K562 (cell line): ENCODE measurements around the gene C1orf74. TPM values are rescaled to one million over a fixed set of nuclear protein-coding genes. Genes with fewer than 3 reads are reported as not detected.

Experiments used
- ATAC-seq: fragments of 200-7000 bp; cut with Tn5 transposase; 3 replicates; pipeline ENCODE4 v1.9.1; 2020; ENCODE audit warnings: moderate library complexity
- BruUV-seq: library from RNA; stranded (reverse); fragments of 400-500 nt; replicated peaks from 2 replicates; lab custom pipeline; 2021; lab: Mats Ljungman, UMichigan
- CTCF ChIA-PET: fragments of 300-600 bp; formaldehyde crosslinking; extraction: SDS; loops from one replicate; lab custom pipeline; 2021; ENCODE audit warnings: low intra/inter-chr PET ratio; lab: Yijun Ruan, JAX
- POLR2A ChIA-PET: fragments of 300-600, 350-650 bp; sonication (Branson Sonifier 250); formaldehyde crosslinking; extraction: SDS; loops from one replicate; lab custom pipeline; 2021; ENCODE audit warnings: antibody characterized with exemption, inconsistent platforms; lab: Yijun Ruan, JAX
- DNase-seq, 4 experiments: peaks; one replicate each; pipeline versions ENCODE4 v3.0.0 to v3.0.0-alpha.2; 2011 to 2018; ENCODE audit warnings: low spot score in 3 of 4, mixed read lengths in 3 of 4; ENCODE audit errors: extremely low read depth in 1 of 4
- FAIRE-seq: peaks from 2 replicates; lab custom pipeline; 2011; peaks lifted over from hg19 to GRCh38; lab: Jason Lieb, UNC
- H2AFZ ChIP-seq: 2 replicates; pipeline ENCODE4 v1.6.0; 2011; ENCODE audit warnings: low read depth, low read length, control low read depth, inconsistent platforms
- H3K27ac ChIP-seq: fragments of 200-600 bp; 3 replicates; pipeline ENCODE4 v1.8.0; 2011; ENCODE audit warnings: low read depth, mild to moderate bottlenecking, control low read depth, inconsistent platforms, low read length, moderate library complexity, mixed read lengths; ENCODE audit errors: extremely low read depth
- H3K27me3 ChIP-seq, 2 experiments: fragments of 300-600 bp in 1 of 2; 2 replicates in 1 of 2; 3 replicates in 1 of 2; pipeline versions ENCODE4 v1.6.0 to v1.8.0; 2011; ENCODE audit warnings: inconsistent platforms in 2 of 2, low read length in 2 of 2, mild to moderate bottlenecking in 1 of 2, mixed read lengths in 1 of 2, moderate library complexity in 1 of 2; ENCODE audit not compliant: control insufficient read depth in 2 of 2, insufficient read depth in 2 of 2
- H3K36me3 ChIP-seq: fragments of 300-600 bp; 3 replicates; pipeline ENCODE4 v1.8.0; 2011; ENCODE audit warnings: mild to moderate bottlenecking, low read length, inconsistent platforms; ENCODE audit not compliant: control insufficient read depth, insufficient read depth
- H3K4me1 ChIP-seq, 2 experiments: fragments of 200-600 bp in 1 of 2; replicated peaks in 1 of 2; 2 replicates in 1 of 2; 3 replicates in 1 of 2; pipeline versions ENCODE4 v1.5.1 to v1.8.0; 2011; ENCODE audit warnings: inconsistent platforms in 2 of 2, low read length in 2 of 2, mild to moderate bottlenecking in 1 of 2, mixed read lengths in 1 of 2, moderate library complexity in 1 of 2; ENCODE audit not compliant: control insufficient read depth in 2 of 2, insufficient read depth in 2 of 2
- H3K4me2 ChIP-seq: 2 replicates; pipeline ENCODE4 v1.6.1; 2011; ENCODE audit warnings: low read length, control low read depth, inconsistent platforms, mixed read lengths; ENCODE audit not compliant: insufficient read depth
- H3K4me3 ChIP-seq: fragments of 200-600 bp; sonication (generic), shearing (Covaris generic); 2 replicates; pipeline ENCODE4 v1.5.1; 2016; ENCODE audit warnings: control low read depth, inconsistent platforms
- H3K79me2 ChIP-seq: fragments of 200-600 bp; 3 replicates; pipeline ENCODE4 v1.8.0; 2011; ENCODE audit warnings: low read length, inconsistent platforms; ENCODE audit not compliant: control insufficient read depth, insufficient read depth
- H3K9ac ChIP-seq, 2 experiments: 2 replicates each; pipeline versions ENCODE4 v1.6.0 to v1.6.1; 2011; ENCODE audit warnings: low read depth in 2 of 2, low read length in 2 of 2, control low read depth in 1 of 2, inconsistent platforms in 1 of 2, mild to moderate bottlenecking in 1 of 2, mixed read lengths in 1 of 2; ENCODE audit not compliant: insufficient read depth in 1 of 2
- H3K9me1 ChIP-seq: one replicate; pipeline ENCODE4 v1.6.0; 2011; ENCODE audit warnings: inconsistent platforms, mild to moderate bottlenecking, low read length, moderate library complexity; ENCODE audit not compliant: control insufficient read depth, insufficient read depth
- H3K9me3 ChIP-seq: replicated peaks from 2 replicates; pipeline ENCODE4 v1.5.1; 2011; ENCODE audit warnings: low read depth, low read length, inconsistent platforms; ENCODE audit not compliant: control insufficient read depth, insufficient read depth
- H4K20me1 ChIP-seq: replicated peaks from 2 replicates; pipeline ENCODE4 v1.6.1; 2011; ENCODE audit warnings: low read length, inconsistent platforms, mixed read lengths; ENCODE audit not compliant: control insufficient read depth, insufficient read depth
- CCAR2 ChIP-seq: fragments of 200-400 bp; formaldehyde crosslinking; IDR thresholded peaks from 2 replicates; pipeline ENCODE4 v1.6.1; 2017; ENCODE audit warnings: mild to moderate bottlenecking, low read depth, low read length
- CEBPB ChIP-seq: fragments of 450-650 bp; IDR thresholded peaks from 2 replicates; pipeline ENCODE4 v1.6.1; 2016; ENCODE audit warnings: missing genetic modification characterization, missing compliant biosample characterization
- CEBPG ChIP-seq, 3 experiments: fragments of 200-800 bp in 1 of 3; sonication (Bioruptor generic) in 1 of 3; sonication (generic) in 1 of 3; formaldehyde crosslinking in 1 of 3; IDR thresholded peaks in 2 of 3; conservative IDR thresholded peaks in 1 of 3; 2 replicates each; pipeline versions ENCODE4 v1.6.1 to v1.8.0; 2016 to 2022; ENCODE audit warnings: missing compliant biosample characterization in 2 of 3, missing genetic modification characterization in 2 of 3, mild to moderate bottlenecking in 1 of 3, missing genetic modification reagents in 1 of 3
- ELF4 ChIP-seq: fragments of 450-650 bp; formaldehyde crosslinking; IDR thresholded peaks from 2 replicates; pipeline ENCODE4 v1.4.0; 2022; ENCODE audit warnings: missing genetic modification characterization
- SREBF2 ChIP-seq: sonication (generic); formaldehyde crosslinking; IDR thresholded peaks from 2 replicates; pipeline ENCODE4 v1.4.0; 2020; ENCODE audit warnings: mild to moderate bottlenecking, missing genetic modification reagents
- ZBTB17 ChIP-seq: fragments of 450-650 bp; formaldehyde crosslinking; IDR thresholded peaks from 2 replicates; pipeline ENCODE4 v1.4.0; 2020; ENCODE audit warnings: mild to moderate bottlenecking
- ZFX ChIP-seq: sonication (generic); formaldehyde crosslinking; IDR thresholded peaks from 2 replicates; pipeline ENCODE4 v1.8.0; 2022; ENCODE audit warnings: mild to moderate bottlenecking, missing genetic modification reagents, moderate library complexity
- ZNF354B ChIP-seq: fragments of 250-450 bp; sonication (Bioruptor Pico); IDR thresholded peaks from 2 replicates; pipeline ENCODE4 v1.4.0; 2020
- ZNF699 ChIP-seq: fragments of 250-450 bp; sonication (Bioruptor Pico); IDR thresholded peaks from 2 replicates; pipeline ENCODE4 v1.8.0; 2021; ENCODE audit warnings: mild to moderate bottlenecking, moderate library complexity; ENCODE audit not compliant: insufficient replicate concordance
- WGBS: fragments of 100-300 bp; shearing (Covaris generic); methylation state at CpG from one replicate; pipeline ENCODE4 v1.1.6; 2016; ENCODE audit warnings: low coverage, mixed read lengths; ENCODE audit not compliant: insufficient coverage; ENCODE audit errors: missing lambda C conversion rate; 5-methylcytosine and 5-hydroxymethylcytosine counted together
- in situ Hi-C: fragments of 300-500 bp; cut with MboI; formaldehyde crosslinking; loops from 4 replicates; pipeline ENCODE4 v1.15.0; 2018; ENCODE audit warnings: inconsistent platforms, mixed read lengths
- intact Hi-C: fragments of 100-400 bp; cut with micrococcal nuclease; formaldehyde crosslinking; loops from 2 replicates; pipeline ENCODE4 v1.14.2; 2022
- polyA plus RNA-seq, 8 experiments: library from polyadenylated mRNA; depleted of rRNA in 4 of 8; stranded (reverse) in 5 of 8; unstranded in 3 of 8; fragments of >200 nt; fragmentation: Nextera tagmentation in 2 of 8; fragmentation: Illumina TruSeq in 1 of 8; extraction: Ambion mirVana in 2 of 8; extraction: Trizol in 1 of 8; gene quantifications; 2 replicates each; pipeline versions ENCODE4 v1.2.1 to v1.2.3, GENCODE V29; 2011 to 2014; ENCODE audit warnings: inconsistent platforms in 1 of 8, missing spikeins in 1 of 8
- total RNA-seq, 7 experiments: library from RNA; depleted of rRNA in 6 of 7; stranded (reverse); fragments of >200 nt in 6 of 7; fragmentation: Illumina TruSeq in 2 of 7; extraction: Trizol in 2 of 7; gene quantifications; 2 replicates each; pipeline versions ENCODE4 v1.2.1 to v1.2.3, GENCODE V29; 2011 to 2021; ENCODE audit warnings: low replicate concordance in 1 of 7
- TF ChIP-seq, protein P1 (sequence below): fragments of 250-450 bp; sonication (Bioruptor Pico); IDR thresholded peaks from 2 replicates; pipeline ENCODE4 v1.5.0; 2021; ENCODE audit warnings: mild to moderate bottlenecking, moderate library complexity
- TF ChIP-seq, protein P2 (sequence below): fragments of 250-450 bp; sonication (Bioruptor Pico); IDR thresholded peaks from 2 replicates; pipeline ENCODE4 v1.8.0; 2021; ENCODE audit warnings: mild to moderate bottlenecking, moderate library complexity
- TF ChIP-seq, protein P3 (sequence below): fragments of 450-650 bp; IDR thresholded peaks from 2 replicates; pipeline ENCODE4 v1.7.1; 2018; ENCODE audit warnings: mild to moderate bottlenecking, low read depth; ENCODE audit not compliant: partially characterized antibody
- TF ChIP-seq, protein P4 (sequence below): fragments of 250-450 bp; sonication (Bioruptor Pico); IDR thresholded peaks from 2 replicates; pipeline ENCODE4 v1.5.0; 2020; ENCODE audit warnings: mild to moderate bottlenecking

Gene C1orf74
- total and polyA plus RNA-seq, 9 of the 15 experiments (the other 6 are each of a cell fraction or from before 2014, with no cell fraction given), result 4.0 to 7.6 (median 5.7) TPM

DNA sequence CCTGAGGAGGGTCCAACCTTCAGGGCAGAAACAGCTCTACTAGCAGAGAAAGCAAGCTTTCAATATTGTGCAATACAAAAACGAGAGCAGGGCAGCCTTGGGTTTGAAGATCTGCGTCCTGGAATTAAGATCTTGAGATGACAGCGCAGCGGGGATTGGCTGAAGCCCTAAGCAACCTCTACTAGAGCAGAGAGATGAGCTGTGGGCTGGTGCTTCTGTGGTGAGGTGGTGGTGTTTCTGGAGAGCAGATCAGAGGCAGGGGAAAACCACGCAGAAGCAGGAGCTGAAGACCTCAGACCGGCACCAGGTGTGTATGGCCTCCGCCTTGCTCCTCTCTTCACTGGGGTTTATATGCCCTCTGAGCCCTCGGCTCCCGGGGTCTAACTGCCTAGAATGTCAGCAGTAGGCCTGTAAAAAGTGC lies 16.0 kb downstream of the C1orf74 start:
- ChIA-PET CTCF (no interaction called here), POLR2A (interaction anchor here (1.5 kb wide), 2 partner anchors 10 to 13 kb away, joined by 5 to 8 read pairs; partner anchors contain the start of gene TRAF3IP3)
- in situ Hi-C loops, result no loop called here
- 25% methylated on average over 9 of the region's 9 CpGs for WGBS
- Histone ChIP-seq H3K9ac (no peak overlapping the region), H3K36me3 (no peaks in the 10 kb centered on the region), H3K27ac (no peak overlapping the region), H4K20me1 (no peaks in the 10 kb centered on the region), H3K4me2 (no peak overlapping the region), H3K4me3 (no peak overlapping the region), H3K4me1 (no peaks in the 10 kb centered on the region; a peak in 2 of 5 replicates), H3K79me2 (no peaks in the 10 kb centered on the region), H2AFZ (no peak overlapping the region), H3K9me3 (no peaks in the 10 kb centered on the region; the same call in 1 of the 2 replicates), H3K27me3 (peaks cover 8 to 27% of the 10 kb centered on the region in 2 experiments; a peak in 4 of 5 replicates), H3K9me1 (no peaks in the 10 kb centered on the region)
- DNase-seq (no peak), ATAC-seq (no peak; the same call in 2 of the 3 replicates), FAIRE-seq (peak; percentile 35)
- peak; percentile 83 for TF ChIP-seq CEBPB (tag)
- 0 out of 2 replicates have a peak, but pooled peaks have one; percentile 15 for TF ChIP-seq ZBTB17
- TF ChIP-seq CCAR2, result no peak
- TF ChIP-seq CEBPG (CRISPR knock-in tag; IDR thresholded peaks at IDR 0.05), result no peak
- peak; percentile 70 to 89 for TF ChIP-seq CEBPG (tag; conservative IDR thresholded peaks at IDR 0.05 in 1 of 2, IDR thresholded peaks at IDR 0.05 in 1 of 2)
- TF ChIP-seq ZFX (CRISPR knock-in tag), result no peak
- TF ChIP-seq, protein P1, sequence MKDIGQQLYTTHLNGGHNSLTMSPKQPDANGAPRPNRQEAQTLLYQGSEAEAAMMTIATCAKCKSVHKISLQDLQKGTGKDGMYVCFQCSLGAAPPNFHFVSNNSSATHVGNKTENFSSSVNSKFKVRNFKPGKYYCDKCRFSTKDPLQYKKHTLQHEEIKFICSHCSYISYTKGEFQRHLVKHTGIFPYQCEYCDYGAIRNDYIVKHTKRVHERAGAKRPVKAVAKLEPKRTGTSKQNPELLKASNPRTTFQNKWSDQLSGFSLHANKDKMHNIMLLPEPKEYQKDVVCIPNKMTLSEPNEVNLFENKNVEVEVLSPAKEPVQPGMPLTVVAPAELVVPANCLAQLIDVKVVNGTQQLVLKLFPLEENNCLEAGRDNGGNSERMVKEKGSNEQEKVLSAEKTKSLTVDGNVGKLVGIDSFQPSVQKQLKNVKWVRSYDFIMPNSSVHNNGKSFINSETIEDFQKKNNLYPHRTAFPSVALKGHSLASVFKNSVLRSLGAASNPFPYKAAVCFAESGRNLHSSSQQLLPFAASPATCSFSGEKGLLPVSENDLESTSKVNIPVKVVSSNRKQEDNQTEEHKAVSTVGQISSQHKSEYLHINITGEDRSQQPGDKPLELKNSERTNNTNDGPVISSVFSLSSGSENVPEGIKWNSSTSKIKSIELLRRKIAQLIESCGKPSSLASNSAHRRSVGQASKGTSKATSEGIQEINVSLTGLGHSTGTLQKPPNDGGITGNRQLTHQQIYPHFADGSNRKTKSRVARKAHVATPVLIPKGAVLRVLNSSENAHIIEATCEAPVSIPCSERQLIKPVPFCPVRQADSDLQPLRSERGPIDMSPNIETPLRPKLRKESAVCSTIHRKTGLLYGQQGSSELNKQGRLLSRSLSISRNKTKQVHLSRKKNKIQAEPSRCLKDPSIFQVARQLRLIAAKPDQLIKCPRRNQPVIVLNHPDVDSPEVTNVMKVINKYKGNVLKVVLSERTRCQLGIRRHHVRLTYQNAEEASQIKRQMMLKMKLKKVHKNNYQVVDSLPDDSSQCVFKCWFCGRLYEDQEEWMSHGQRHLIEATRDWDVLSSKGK, result no peak
- TF ChIP-seq, protein P2, sequence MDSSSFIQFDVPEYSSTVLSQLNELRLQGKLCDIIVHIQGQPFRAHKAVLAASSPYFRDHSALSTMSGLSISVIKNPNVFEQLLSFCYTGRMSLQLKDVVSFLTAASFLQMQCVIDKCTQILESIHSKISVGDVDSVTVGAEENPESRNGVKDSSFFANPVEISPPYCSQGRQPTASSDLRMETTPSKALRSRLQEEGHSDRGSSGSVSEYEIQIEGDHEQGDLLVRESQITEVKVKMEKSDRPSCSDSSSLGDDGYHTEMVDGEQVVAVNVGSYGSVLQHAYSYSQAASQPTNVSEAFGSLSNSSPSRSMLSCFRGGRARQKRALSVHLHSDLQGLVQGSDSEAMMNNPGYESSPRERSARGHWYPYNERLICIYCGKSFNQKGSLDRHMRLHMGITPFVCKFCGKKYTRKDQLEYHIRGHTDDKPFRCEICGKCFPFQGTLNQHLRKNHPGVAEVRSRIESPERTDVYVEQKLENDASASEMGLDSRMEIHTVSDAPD (CRISPR knock-in tag), result no peak
- TF ChIP-seq, protein P3, sequence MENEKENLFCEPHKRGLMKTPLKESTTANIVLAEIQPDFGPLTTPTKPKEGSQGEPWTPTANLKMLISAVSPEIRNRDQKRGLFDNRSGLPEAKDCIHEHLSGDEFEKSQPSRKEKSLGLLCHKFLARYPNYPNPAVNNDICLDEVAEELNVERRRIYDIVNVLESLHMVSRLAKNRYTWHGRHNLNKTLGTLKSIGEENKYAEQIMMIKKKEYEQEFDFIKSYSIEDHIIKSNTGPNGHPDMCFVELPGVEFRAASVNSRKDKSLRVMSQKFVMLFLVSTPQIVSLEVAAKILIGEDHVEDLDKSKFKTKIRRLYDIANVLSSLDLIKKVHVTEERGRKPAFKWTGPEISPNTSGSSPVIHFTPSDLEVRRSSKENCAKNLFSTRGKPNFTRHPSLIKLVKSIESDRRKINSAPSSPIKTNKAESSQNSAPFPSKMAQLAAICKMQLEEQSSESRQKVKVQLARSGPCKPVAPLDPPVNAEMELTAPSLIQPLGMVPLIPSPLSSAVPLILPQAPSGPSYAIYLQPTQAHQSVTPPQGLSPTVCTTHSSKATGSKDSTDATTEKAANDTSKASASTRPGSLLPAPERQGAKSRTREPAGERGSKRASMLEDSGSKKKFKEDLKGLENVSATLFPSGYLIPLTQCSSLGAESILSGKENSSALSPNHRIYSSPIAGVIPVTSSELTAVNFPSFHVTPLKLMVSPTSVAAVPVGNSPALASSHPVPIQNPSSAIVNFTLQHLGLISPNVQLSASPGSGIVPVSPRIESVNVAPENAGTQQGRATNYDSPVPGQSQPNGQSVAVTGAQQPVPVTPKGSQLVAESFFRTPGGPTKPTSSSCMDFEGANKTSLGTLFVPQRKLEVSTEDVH, result no peak
- TF ChIP-seq ZNF699 (CRISPR knock-in tag), result no peak
- TF ChIP-seq, protein P4, sequence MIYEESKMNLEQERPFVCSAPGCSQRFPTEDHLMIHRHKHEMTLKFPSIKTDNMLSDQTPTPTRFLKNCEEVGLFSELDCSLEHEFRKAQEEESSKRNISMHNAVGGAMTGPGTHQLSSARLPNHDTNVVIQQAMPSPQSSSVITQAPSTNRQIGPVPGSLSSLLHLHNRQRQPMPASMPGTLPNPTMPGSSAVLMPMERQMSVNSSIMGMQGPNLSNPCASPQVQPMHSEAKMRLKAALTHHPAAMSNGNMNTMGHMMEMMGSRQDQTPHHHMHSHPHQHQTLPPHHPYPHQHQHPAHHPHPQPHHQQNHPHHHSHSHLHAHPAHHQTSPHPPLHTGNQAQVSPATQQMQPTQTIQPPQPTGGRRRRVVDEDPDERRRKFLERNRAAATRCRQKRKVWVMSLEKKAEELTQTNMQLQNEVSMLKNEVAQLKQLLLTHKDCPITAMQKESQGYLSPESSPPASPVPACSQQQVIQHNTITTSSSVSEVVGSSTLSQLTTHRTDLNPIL (CRISPR knock-in tag), result no peak
- no peak for TF ChIP-seq ZNF354B (CRISPR knock-in tag)
- no peak for TF ChIP-seq ELF4 (CRISPR knock-in tag)
- TF ChIP-seq SREBF2, result no peak
- intact Hi-C loops, result no loop called here
- BruUV-seq, result no TSS peak
